ENCODE data around the gene SP8.

SP8 gene

GRCh38 chr7:20793248-20793647 is 6.6 kb upstream of the SP8 start:
- peaks cover 96% of the 10 kb centered on the region for H3K27me3 Mint-ChIP-seq (ENCODE audit: low read depth, poor library complexity)
- no peak for DNase-seq
- H3K27ac Mint-ChIP-seq = no peak overlapping the region
- H3K9me3 Mint-ChIP-seq = no peaks in the 10 kb centered on the region
- peaks cover 56% of the 10 kb centered on the region for H3K4me1 Mint-ChIP-seq
- peak overlapping the region; percentile 68 for H3K4me3 Mint-ChIP-seq
- no peaks in the 10 kb centered on the region for H3K36me3 Mint-ChIP-seq (ENCODE audit: low read depth)
- no peak for TF ChIP-seq CTCF (IDR thresholded peaks at IDR 0.05)

GRCh38 chr7:20791538-20792434 is 5.1 kb upstream of the SP8 start:
- no peak for DNase-seq
- Mint-ChIP-seq H3K27ac (no peak overlapping the region), H3K36me3 (ENCODE audit: low read depth) (no peaks in the 10 kb centered on the region), H3K9me3 (no peaks in the 10 kb centered on the region), H3K4me1 (peaks cover 61% of the 10 kb centered on the region), H3K27me3 (ENCODE audit: low read depth, poor library complexity) (peaks cover 99% of the 10 kb centered on the region), H3K4me3 (peak overlapping the region; percentile 78)
- TF ChIP-seq CTCF (IDR thresholded peaks at IDR 0.05) = no peak

GRCh38 chr7:20790375-20790774 is 3.7 kb upstream of the SP8 start:
- TF ChIP-seq CTCF (IDR thresholded peaks at IDR 0.05) = no peak
- Mint-ChIP-seq H3K4me3 (peak overlapping the region; percentile 78), H3K27ac (no peak overlapping the region), H3K36me3 (ENCODE audit: low read depth) (no peaks in the 10 kb centered on the region), H3K4me1 (peaks cover 72% of the 10 kb centered on the region), H3K9me3 (no peaks in the 10 kb centered on the region), H3K27me3 (ENCODE audit: low read depth, poor library complexity) (peaks cover 93% of the 10 kb centered on the region)
- no peak for DNase-seq

DNA sequence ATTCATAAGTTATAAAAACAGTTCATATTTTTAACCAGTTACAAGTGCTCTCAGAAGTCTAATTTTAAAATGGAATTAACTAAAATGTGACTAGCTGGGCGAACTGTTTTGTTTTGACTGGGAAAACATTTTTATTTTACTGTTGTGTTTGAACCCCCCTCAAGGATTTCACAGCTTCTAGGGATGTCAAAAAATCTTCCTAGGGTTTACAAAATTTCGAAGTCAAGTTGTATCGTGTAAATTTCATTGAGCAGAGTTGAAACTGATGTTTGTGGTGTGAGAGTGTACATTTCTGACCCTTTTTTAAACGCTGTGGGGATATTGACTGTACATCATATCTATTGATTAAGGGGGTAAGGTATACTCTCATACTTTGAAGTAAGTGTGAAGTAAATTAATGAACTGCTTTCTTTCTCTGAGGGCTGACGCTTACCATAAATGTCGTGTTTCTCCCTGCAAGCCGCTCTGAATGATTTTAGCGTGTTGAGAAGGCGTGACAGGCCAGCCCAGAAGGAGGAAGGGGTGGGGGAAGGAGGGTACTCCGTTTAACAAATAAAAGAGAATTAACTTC is 1.8 kb upstream of the SP8 start:
- H3K4me3 Mint-ChIP-seq = peak overlapping the region; percentile 13
- H3K9me3 Mint-ChIP-seq = no peaks in the 10 kb centered on the region
- no peak for TF ChIP-seq CTCF (IDR thresholded peaks at IDR 0.05)
- DNase-seq = no peak
- no peaks in the 10 kb centered on the region for H3K36me3 Mint-ChIP-seq (ENCODE audit: low read depth)
- H3K27ac Mint-ChIP-seq = no peak overlapping the region
- peaks cover 82% of the 10 kb centered on the region for H3K27me3 Mint-ChIP-seq (ENCODE audit: low read depth, poor library complexity)
- H3K4me1 Mint-ChIP-seq = peaks cover 65% of the 10 kb centered on the region

DNA sequence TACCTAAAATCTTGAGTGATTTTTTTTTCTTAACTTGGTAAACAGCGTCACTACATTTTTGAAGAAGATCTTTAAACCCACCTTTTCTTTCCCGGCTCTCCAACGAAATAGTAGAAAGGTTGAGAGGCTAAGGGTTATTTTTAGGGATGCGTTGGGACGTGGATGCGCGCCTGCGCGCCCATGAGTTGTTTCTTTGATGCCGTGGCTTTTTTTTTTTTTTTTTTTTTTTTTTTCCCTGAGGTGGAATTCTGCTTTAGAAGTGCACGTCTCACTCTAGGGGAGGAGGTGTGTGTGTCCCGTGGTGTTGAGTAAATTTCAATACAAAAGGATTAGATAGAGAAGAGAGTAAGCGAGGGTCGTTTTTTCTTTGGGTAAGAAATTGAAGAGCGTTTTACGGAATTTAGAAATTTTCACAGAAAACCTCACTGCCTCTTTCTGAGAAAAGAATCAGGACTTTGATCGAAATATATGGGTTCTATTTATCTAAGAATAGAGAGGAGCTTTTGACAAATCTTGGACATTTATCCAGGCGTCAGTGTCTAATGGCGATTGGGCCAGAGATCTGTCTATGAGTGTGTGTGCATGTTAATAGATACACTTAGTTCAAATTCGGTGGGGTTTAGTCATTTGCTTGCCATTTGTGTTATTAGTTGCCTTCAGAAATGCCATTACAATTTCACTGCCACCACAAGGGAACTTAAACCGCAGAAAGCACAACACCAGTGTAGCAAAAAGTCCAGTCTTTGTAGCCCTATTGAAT is 1.2 kb upstream of the SP8 start:
- TF ChIP-seq CTCF (IDR thresholded peaks at IDR 0.05) = no peak
- Mint-ChIP-seq H3K36me3 (ENCODE audit: low read depth) (no peaks in the 10 kb centered on the region), H3K4me1 (peaks cover 64% of the 10 kb centered on the region), H3K4me3 (peak overlapping the region; percentile 91), H3K27me3 (ENCODE audit: low read depth, poor library complexity) (peaks cover 82% of the 10 kb centered on the region), H3K9me3 (no peaks in the 10 kb centered on the region), H3K27ac (peak overlapping the region; percentile 94)
- no peak for DNase-seq

All from nephron progenitor cell (in vitro differentiated cells).